Measurements from ENCODE around the gene DNAH9.

Gene DNAH9

DNA sequence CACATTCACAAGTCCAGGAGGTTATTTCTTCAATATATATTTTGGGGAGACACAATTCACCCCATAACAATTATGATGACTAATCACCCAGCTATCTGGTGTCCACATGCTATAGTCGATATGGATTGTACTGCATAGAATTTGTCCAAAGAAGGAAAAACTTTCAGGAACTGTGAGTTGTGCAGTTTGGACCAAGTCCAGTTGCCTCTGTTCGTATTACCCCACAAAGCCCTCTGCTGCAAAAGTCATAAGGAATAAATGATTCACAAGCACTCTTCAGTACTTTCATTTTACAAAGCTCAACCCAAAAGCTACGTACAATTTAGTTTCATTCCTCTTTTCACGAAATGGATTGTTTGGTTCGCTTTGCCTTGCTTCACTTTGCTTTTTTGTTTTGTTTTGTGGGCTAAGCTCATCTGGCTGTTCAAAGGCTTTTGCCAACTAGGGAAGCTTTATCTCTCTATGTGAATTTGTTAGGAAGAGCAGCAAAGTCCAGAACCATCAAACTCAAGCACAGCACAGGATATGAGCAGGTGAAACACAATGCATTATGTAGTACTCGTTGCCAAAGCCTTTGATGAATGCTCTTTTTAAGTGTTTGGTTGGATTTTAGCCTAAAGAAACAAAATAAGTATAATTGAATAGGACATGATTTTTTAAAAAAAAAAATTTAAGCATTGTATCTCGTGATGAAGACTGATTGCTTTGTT is 300.4 kb downstream of the DNAH9 start:
- H3K4me2 ChIP-seq (ENCODE audit: insufficient read depth, low read length) = no peak overlapping the region
- no peaks in the 10 kb centered on the region for H3K36me3 ChIP-seq (ENCODE audit: insufficient read depth, low read length)
- no peak overlapping the region for H3K4me3 ChIP-seq (ENCODE audit: low read depth in 1 of 2, low read length in 2 of 2)
- DNase-seq (no peak), ATAC-seq (ENCODE audit: insufficient read depth, low read depth) (no peak)
- no peak overlapping the region for H3K27ac ChIP-seq (ENCODE audit: low read length)
- no peaks in the 10 kb centered on the region for H3K27me3 ChIP-seq (ENCODE audit: insufficient read depth, low read length, poor library complexity)
- H3K9me3 ChIP-seq (ENCODE audit: insufficient read depth, low read length, severe bottlenecking) = no peaks in the 10 kb centered on the region
- TF ChIP-seq, protein P1, sequence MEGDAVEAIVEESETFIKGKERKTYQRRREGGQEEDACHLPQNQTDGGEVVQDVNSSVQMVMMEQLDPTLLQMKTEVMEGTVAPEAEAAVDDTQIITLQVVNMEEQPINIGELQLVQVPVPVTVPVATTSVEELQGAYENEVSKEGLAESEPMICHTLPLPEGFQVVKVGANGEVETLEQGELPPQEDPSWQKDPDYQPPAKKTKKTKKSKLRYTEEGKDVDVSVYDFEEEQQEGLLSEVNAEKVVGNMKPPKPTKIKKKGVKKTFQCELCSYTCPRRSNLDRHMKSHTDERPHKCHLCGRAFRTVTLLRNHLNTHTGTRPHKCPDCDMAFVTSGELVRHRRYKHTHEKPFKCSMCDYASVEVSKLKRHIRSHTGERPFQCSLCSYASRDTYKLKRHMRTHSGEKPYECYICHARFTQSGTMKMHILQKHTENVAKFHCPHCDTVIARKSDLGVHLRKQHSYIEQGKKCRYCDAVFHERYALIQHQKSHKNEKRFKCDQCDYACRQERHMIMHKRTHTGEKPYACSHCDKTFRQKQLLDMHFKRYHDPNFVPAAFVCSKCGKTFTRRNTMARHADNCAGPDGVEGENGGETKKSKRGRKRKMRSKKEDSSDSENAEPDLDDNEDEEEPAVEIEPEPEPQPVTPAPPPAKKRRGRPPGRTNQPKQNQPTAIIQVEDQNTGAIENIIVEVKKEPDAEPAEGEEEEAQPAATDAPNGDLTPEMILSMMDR (IDR thresholded peaks at IDR 0.05; ENCODE audit: borderline replicate concordance, extremely low read depth, low read length, poor library complexity, severe bottlenecking) = no peak
- no peak for TF ChIP-seq EZH2 (IDR thresholded peaks at IDR 0.05; ENCODE audit: borderline replicate concordance, low read depth, low read length, severe bottlenecking)
- H3K4me1 ChIP-seq (ENCODE audit: insufficient read depth, low read length) = no peaks in the 10 kb centered on the region
- no peak overlapping the region for H2AFZ ChIP-seq (ENCODE audit: low read depth, low read length)
- H3K9ac ChIP-seq (ENCODE audit: low read depth, low read length) = no peak overlapping the region
- no peaks in the 10 kb centered on the region for H3K79me2 ChIP-seq (ENCODE audit: insufficient read depth, low read length)
- no peaks in the 10 kb centered on the region for H4K20me1 ChIP-seq (ENCODE audit: insufficient read depth, low read length)

DNA sequence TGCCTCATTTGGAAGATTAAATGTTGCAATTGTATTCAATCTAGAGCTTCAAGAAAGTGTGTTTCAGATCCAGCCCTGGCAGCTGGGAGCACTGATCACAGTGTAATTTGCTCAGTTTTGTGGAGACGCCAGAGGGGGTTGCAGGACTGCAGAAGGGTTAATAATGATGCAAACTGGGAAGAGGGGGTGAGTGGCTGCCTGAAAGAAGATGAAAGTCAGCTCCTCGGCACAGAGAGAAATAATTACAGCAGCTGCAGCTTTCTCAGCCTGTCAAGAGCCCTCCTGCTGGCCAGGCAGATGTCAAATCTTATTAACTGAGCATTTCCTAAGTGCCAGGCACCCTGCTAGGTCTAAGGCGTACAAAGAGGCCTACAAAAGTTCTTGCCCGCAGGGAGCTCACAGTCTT is 301.3 kb downstream of the DNAH9 start:
- ATAC-seq (ENCODE audit: insufficient read depth, low read depth) = no peak
- Histone ChIP-seq H3K27ac (ENCODE audit: low read length) (no peak overlapping the region), H2AFZ (ENCODE audit: low read depth, low read length) (no peak overlapping the region), H3K27me3 (ENCODE audit: insufficient read depth, low read length, poor library complexity) (no peaks in the 10 kb centered on the region), H3K4me3 (ENCODE audit: low read depth in 1 of 2, low read length in 2 of 2) (no peak overlapping the region), H3K36me3 (ENCODE audit: insufficient read depth, low read length) (no peaks in the 10 kb centered on the region), H3K79me2 (ENCODE audit: insufficient read depth, low read length) (no peaks in the 10 kb centered on the region), H3K4me2 (ENCODE audit: insufficient read depth, low read length) (no peak overlapping the region), H3K9ac (ENCODE audit: low read depth, low read length) (no peak overlapping the region), H3K9me3 (ENCODE audit: insufficient read depth, low read length, severe bottlenecking) (no peaks in the 10 kb centered on the region), H4K20me1 (ENCODE audit: insufficient read depth, low read length) (no peaks in the 10 kb centered on the region), H3K4me1 (ENCODE audit: insufficient read depth, low read length) (no peaks in the 10 kb centered on the region)
- no peak for DNase-seq
- TF ChIP-seq EZH2 (IDR thresholded peaks at IDR 0.05; ENCODE audit: borderline replicate concordance, low read depth, low read length, severe bottlenecking) = no peak
- TF ChIP-seq, protein P1 (IDR thresholded peaks at IDR 0.05; ENCODE audit: borderline replicate concordance, extremely low read depth, low read length, poor library complexity, severe bottlenecking) = no peak

DNA sequence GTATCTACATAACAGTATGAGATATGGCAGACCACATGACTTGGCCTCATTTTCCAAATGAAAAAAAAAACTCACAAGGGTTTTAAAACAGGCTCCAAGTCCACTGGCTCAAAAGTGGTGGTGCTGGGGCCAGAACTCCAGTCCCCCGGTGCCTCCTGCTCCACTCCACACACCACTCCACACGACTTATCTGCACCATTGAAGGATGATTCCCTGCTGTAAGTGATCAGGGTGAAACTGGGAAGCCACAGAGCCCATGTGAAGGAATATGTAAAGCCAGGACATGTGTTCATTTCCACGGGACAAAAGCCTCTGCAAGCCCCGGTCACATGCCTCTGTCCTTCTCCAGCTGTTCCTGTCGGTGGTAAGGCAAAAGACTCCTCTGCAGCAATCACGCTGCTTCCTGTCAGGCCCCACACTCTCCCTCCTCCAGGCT is 301.8 kb downstream of the DNAH9 start:
- Histone ChIP-seq H3K4me2 (ENCODE audit: insufficient read depth, low read length) (no peak overlapping the region), H3K27ac (ENCODE audit: low read length) (no peak overlapping the region), H2AFZ (ENCODE audit: low read depth, low read length) (no peak overlapping the region), H3K9ac (ENCODE audit: low read depth, low read length) (no peak overlapping the region), H3K4me1 (ENCODE audit: insufficient read depth, low read length) (no peaks in the 10 kb centered on the region), H3K4me3 (ENCODE audit: low read depth in 1 of 2, low read length in 2 of 2) (no peak overlapping the region), H4K20me1 (ENCODE audit: insufficient read depth, low read length) (no peaks in the 10 kb centered on the region), H3K27me3 (ENCODE audit: insufficient read depth, low read length, poor library complexity) (no peaks in the 10 kb centered on the region), H3K36me3 (ENCODE audit: insufficient read depth, low read length) (no peaks in the 10 kb centered on the region), H3K79me2 (ENCODE audit: insufficient read depth, low read length) (no peaks in the 10 kb centered on the region), H3K9me3 (ENCODE audit: insufficient read depth, low read length, severe bottlenecking) (no peaks in the 10 kb centered on the region)
- ATAC-seq (ENCODE audit: insufficient read depth, low read depth) (no peak), DNase-seq (no peak)
- TF ChIP-seq, protein P1 (IDR thresholded peaks at IDR 0.05; ENCODE audit: borderline replicate concordance, extremely low read depth, low read length, poor library complexity, severe bottlenecking) = no peak
- TF ChIP-seq EZH2 (IDR thresholded peaks at IDR 0.05; ENCODE audit: borderline replicate concordance, low read depth, low read length, severe bottlenecking) = no peak

All from DND-41 (cell line).